Vagina (tissue), 2 donors: ENCODE data around the gene ANO8.

Experiments used
- CTCF ChIP-seq, 3 experiments: fragments of 450-650 bp in 2 of 3; fragments of 200-600 bp in 1 of 3; sonication (generic) in 1 of 3; IDR thresholded peaks; one replicate each; pipeline ENCODE4 v1.5.1; 2017 to 2019; ENCODE audit warnings: antibody characterized with exemption in 3 of 3, mild to moderate bottlenecking in 2 of 3, moderate library complexity in 2 of 3
- POLR2AphosphoS5 ChIP-seq, 2 donors: sonication (generic); formaldehyde crosslinking; IDR thresholded peaks; one replicate each; pipeline ENCODE4 v1.9.0; 2017; ENCODE audit warnings: antibody characterized with exemption in 2 of 2, mild to moderate bottlenecking in 2 of 2, low read depth in 1 of 2; ENCODE audit not compliant: insufficient read depth in 1 of 2

- TF ChIP-seq CTCF (IDR thresholded peaks at IDR 0.05) (no peak), POLR2AphosphoS5 (IDR thresholded peaks at IDR 0.05; ENCODE audit: insufficient read depth in 1 of 2, low read depth in 1 of 2) (no peak)
These were observed 30.7 kb upstream of the ANO8 start for GRCh38 chr19:17365361-17365760.
